Ishikawa (cell line): ENCODE measurements around the gene ZNF214.

Experiments used
- EP300 ChIP-seq: IDR thresholded peaks from 2 replicates; pipeline ENCODE4 v1.6.1; 2012; ENCODE audit warnings: borderline replicate concordance
- MAX ChIP-seq: IDR thresholded peaks from 2 replicates; pipeline ENCODE4 v1.6.1; 2012
- RAD21 ChIP-seq: IDR thresholded peaks from 2 replicates; pipeline ENCODE4 v1.6.1; 2012; ENCODE audit warnings: low read depth

GRCh38 chr11:6992026-6992425, 28.1 kb downstream of the ZNF214 start:
- TF ChIP-seq RAD21 (no peak), EP300 (no peak), MAX (no peak)
